ENCODE results near the gene TIPRL.

TIPRL gene

GRCh38 chr1:168224991-168225390, 46.2 kb downstream of the TIPRL start:
- Histone ChIP-seq H3K36me3 (peaks cover 7% of the 10 kb centered on the region), H3K27me3 (no peaks in the 10 kb centered on the region), H3K27ac (no peak overlapping the region), H3K4me1 (ENCODE audit: control insufficient read depth in 1 of 2, insufficient read depth in 1 of 2, low read depth in 1 of 2, low read length in 1 of 2) (peaks cover 20 to 24% of the 10 kb centered on the region in 2 experiments), H3K4me3 (ENCODE audit: low read depth in 1 of 2, low read length in 1 of 2) (peak overlapping the region; percentile 77 to 89), H3K9me3 (no peaks in the 10 kb centered on the region)
- TF ChIP-seq CTCF (IDR thresholded peaks at IDR 0.05), result no peak

GRCh38 chr1:168225476-168226190, 46.9 kb downstream of the TIPRL start, which contains the start of gene SFT2D2:
SFT2D2 (plus strand) TSS chr1:168226004; CDS start chr1:168226080, 76 bp downstream.
- no peaks in the 10 kb centered on the region for H3K9me3 ChIP-seq
- peak within 1 kb of the TSS; percentile 77 to 89 for H3K4me3 ChIP-seq (ENCODE audit: low read depth in 1 of 2, low read length in 1 of 2)
- peak within 1 kb of the TSS; percentile 78 for H3K27ac ChIP-seq
- no peaks in the 10 kb centered on the region for H3K27me3 ChIP-seq
- H3K4me1 ChIP-seq (ENCODE audit: control insufficient read depth in 1 of 2, insufficient read depth in 1 of 2, low read depth in 1 of 2, low read length in 1 of 2), result peaks cover 20 to 24% of the 10 kb centered on the region in 2 experiments
- TF ChIP-seq CTCF (IDR thresholded peaks at IDR 0.05), result no peak
- peaks cover 12% of the 10 kb centered on the region for H3K36me3 ChIP-seq

- Histone ChIP-seq H3K9me3 (no peaks in the 10 kb centered on the region), H3K27ac (peak overlapping the region; percentile 78), H3K27me3 (no peaks in the 10 kb centered on the region), H3K4me3 (ENCODE audit: low read depth in 1 of 2, low read length in 1 of 2) (no peak overlapping the region), H3K4me1 (ENCODE audit: control insufficient read depth in 1 of 2, insufficient read depth in 1 of 2, low read depth in 1 of 2, low read length in 1 of 2) (peaks cover 20 to 24% of the 10 kb centered on the region in 2 experiments), H3K36me3 (peaks cover 27% of the 10 kb centered on the region)
- no peak for TF ChIP-seq CTCF (IDR thresholded peaks at IDR 0.05)
Measured at GRCh38 chr1:168227620-168228019, 48.9 kb downstream of the TIPRL start.

- peaks cover 49% of the 10 kb centered on the region for H3K36me3 ChIP-seq
- no peaks in the 10 kb centered on the region for H3K9me3 ChIP-seq
- no peak for TF ChIP-seq CTCF (IDR thresholded peaks at IDR 0.05)
- H3K4me3 ChIP-seq (ENCODE audit: low read depth in 1 of 2, low read length in 1 of 2), result no peak overlapping the region
- no peaks in the 10 kb centered on the region for H3K27me3 ChIP-seq
- H3K27ac ChIP-seq, result no peak overlapping the region
- peaks cover 20 to 24% of the 10 kb centered on the region in 2 experiments for H3K4me1 ChIP-seq (ENCODE audit: control insufficient read depth in 1 of 2, insufficient read depth in 1 of 2, low read depth in 1 of 2, low read length in 1 of 2)
Measured at GRCh38 chr1:168229893-168230292, 51.1 kb downstream of the TIPRL start.

- Histone ChIP-seq H3K27ac (no peak overlapping the region), H3K4me1 (ENCODE audit: control insufficient read depth in 1 of 2, insufficient read depth in 1 of 2, low read depth in 1 of 2, low read length in 1 of 2) (peaks cover 16 to 24% of the 10 kb centered on the region in 2 experiments), H3K9me3 (no peaks in the 10 kb centered on the region), H3K36me3 (peaks cover 56% of the 10 kb centered on the region), H3K4me3 (ENCODE audit: low read depth in 1 of 2, low read length in 1 of 2) (no peak overlapping the region), H3K27me3 (no peaks in the 10 kb centered on the region)
- TF ChIP-seq CTCF (IDR thresholded peaks at IDR 0.05), result no peak
Measured at GRCh38 chr1:168230709-168231108, 51.9 kb downstream of the TIPRL start.
